ENCODE results near the gene C1QTNF9B. TPM values are rescaled to one million over a fixed set of nuclear protein-coding genes. Genes with fewer than 3 reads are reported as not detected.

The C1QTNF9B gene
- total RNA-seq, 1 donor from 2014 or later: not detected

GRCh38 chr13:23859455-23859854 lies 37.8 kb downstream of the C1QTNF9B start:
- DNase-seq (ENCODE audit: low spot score): no peak
- TF ChIP-seq, protein P1, sequence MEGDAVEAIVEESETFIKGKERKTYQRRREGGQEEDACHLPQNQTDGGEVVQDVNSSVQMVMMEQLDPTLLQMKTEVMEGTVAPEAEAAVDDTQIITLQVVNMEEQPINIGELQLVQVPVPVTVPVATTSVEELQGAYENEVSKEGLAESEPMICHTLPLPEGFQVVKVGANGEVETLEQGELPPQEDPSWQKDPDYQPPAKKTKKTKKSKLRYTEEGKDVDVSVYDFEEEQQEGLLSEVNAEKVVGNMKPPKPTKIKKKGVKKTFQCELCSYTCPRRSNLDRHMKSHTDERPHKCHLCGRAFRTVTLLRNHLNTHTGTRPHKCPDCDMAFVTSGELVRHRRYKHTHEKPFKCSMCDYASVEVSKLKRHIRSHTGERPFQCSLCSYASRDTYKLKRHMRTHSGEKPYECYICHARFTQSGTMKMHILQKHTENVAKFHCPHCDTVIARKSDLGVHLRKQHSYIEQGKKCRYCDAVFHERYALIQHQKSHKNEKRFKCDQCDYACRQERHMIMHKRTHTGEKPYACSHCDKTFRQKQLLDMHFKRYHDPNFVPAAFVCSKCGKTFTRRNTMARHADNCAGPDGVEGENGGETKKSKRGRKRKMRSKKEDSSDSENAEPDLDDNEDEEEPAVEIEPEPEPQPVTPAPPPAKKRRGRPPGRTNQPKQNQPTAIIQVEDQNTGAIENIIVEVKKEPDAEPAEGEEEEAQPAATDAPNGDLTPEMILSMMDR (IDR thresholded peaks at IDR 0.05; ENCODE audit: unreplicated experiment): no peak
- H3K9me3 Mint-ChIP-seq (ENCODE audit: unreplicated experiment): no peaks in the 10 kb centered on the region
- no peaks in the 10 kb centered on the region for H3K27me3 Mint-ChIP-seq (ENCODE audit: unreplicated experiment)
- no peak overlapping the region for H3K4me3 Mint-ChIP-seq (ENCODE audit: unreplicated experiment)
- peak overlapping the region; percentile 97 for H3K27ac Mint-ChIP-seq (ENCODE audit: unreplicated experiment)
- peaks cover 34% of the 10 kb centered on the region for H3K4me1 Mint-ChIP-seq (ENCODE audit: unreplicated experiment)
- no peaks in the 10 kb centered on the region for H3K36me3 Mint-ChIP-seq (ENCODE audit: low read depth, unreplicated experiment)

DNA sequence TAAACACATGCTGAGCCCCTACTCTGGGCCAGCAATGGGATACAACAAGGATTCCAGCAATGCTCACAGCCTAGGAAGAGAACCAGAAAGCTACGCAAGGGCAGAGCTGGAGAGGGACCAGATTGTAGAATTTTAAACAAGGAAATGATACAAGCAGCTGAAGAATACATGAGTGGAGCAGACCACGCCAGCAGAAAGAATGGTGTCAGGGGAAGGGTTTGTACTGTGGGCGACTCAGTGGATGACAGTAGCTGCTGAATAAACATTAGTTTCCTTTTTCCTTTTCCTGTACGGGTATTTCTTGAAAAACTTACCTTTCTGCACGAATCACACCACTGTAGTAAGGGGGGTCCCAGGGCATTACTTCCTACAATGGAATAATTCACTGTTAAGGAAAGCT lies 38.8 kb downstream of the C1QTNF9B start:
- Mint-ChIP-seq H3K27ac (ENCODE audit: unreplicated experiment) (peak overlapping the region; percentile 97), H3K9me3 (ENCODE audit: unreplicated experiment) (no peaks in the 10 kb centered on the region), H3K27me3 (ENCODE audit: unreplicated experiment) (no peaks in the 10 kb centered on the region), H3K4me1 (ENCODE audit: unreplicated experiment) (peaks cover 34% of the 10 kb centered on the region), H3K4me3 (ENCODE audit: unreplicated experiment) (no peak overlapping the region), H3K36me3 (ENCODE audit: low read depth, unreplicated experiment) (no peaks in the 10 kb centered on the region)
- peak; percentile 18 for DNase-seq (ENCODE audit: low spot score)
- TF ChIP-seq, protein P1 (IDR thresholded peaks at IDR 0.05; ENCODE audit: unreplicated experiment): no peak

DNA sequence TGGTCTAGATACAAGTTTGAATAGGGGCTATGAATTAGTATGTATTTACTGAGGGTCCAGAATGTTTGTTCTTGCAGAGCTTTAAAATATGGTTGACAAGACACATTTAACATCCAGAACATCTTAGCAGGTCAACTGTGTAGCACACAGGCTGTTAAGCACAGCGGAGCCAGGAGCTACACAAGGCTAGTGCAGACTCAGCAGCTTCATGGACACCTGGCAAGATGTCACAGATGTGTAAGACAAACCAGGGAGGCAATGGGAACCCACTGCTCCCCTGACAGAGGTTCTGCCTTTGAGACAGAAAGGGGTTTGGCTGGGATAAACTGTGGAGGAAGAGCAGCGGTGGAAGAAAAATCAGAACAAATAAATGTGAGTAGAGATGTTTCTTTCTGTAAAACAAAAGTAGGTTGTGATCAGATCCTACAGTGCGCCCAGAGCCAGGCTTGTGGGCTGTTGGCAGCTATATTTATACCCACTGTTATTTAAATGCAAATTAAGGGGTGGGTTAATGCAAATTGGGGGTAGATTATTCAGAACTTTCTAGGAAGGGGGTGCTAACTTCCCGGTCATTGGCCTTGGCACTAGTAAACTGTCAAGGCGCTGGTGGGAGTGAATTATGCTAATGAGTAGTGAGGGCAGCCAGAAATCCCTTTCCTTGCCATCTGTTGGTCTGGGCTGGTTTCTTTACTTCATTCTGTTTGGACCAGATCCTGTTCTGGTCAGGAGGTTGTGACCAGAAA lies 41.1 kb downstream of the C1QTNF9B start:
- H3K36me3 Mint-ChIP-seq (ENCODE audit: low read depth, unreplicated experiment): no peaks in the 10 kb centered on the region
- no peak for DNase-seq (ENCODE audit: low spot score)
- peaks cover 34% of the 10 kb centered on the region for H3K4me1 Mint-ChIP-seq (ENCODE audit: unreplicated experiment)
- TF ChIP-seq, protein P1 (IDR thresholded peaks at IDR 0.05; ENCODE audit: unreplicated experiment): no peak
- no peaks in the 10 kb centered on the region for H3K9me3 Mint-ChIP-seq (ENCODE audit: unreplicated experiment)
- H3K4me3 Mint-ChIP-seq (ENCODE audit: unreplicated experiment): no peak overlapping the region
- no peaks in the 10 kb centered on the region for H3K27me3 Mint-ChIP-seq (ENCODE audit: unreplicated experiment)
- H3K27ac Mint-ChIP-seq (ENCODE audit: unreplicated experiment): no peak overlapping the region

DNA sequence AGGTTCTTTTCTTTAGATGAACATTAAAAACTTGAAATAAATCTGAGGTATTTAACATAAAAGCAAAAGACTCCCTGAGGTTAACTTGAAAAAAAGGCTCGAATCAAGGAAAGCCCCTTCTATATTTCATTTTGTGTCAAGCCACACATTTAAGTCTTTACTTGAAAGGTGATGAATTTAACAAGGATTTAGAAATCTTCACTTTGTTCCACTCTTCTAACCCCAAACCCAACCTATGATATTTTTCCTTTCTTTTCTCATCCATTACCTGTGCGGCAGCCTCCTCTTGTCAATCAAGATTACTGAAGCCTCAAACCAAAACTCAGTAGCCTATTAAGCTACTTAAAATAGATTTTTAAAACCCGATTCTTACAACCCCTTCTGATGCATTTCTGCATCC lies 41.9 kb downstream of the C1QTNF9B start:
- Mint-ChIP-seq H3K27me3 (ENCODE audit: unreplicated experiment) (no peaks in the 10 kb centered on the region), H3K9me3 (ENCODE audit: unreplicated experiment) (no peaks in the 10 kb centered on the region), H3K27ac (ENCODE audit: unreplicated experiment) (no peak overlapping the region), H3K4me1 (ENCODE audit: unreplicated experiment) (peaks cover 30% of the 10 kb centered on the region), H3K4me3 (ENCODE audit: unreplicated experiment) (no peak overlapping the region), H3K36me3 (ENCODE audit: low read depth, unreplicated experiment) (no peaks in the 10 kb centered on the region)
- TF ChIP-seq, protein P1 (IDR thresholded peaks at IDR 0.05; ENCODE audit: unreplicated experiment): no peak
- no peak for DNase-seq (ENCODE audit: low spot score)

GRCh38 chr13:23852351-23852750 lies 45.0 kb downstream of the C1QTNF9B start:
- Mint-ChIP-seq H3K4me3 (ENCODE audit: unreplicated experiment) (no peak overlapping the region), H3K4me1 (ENCODE audit: unreplicated experiment) (peaks cover 20% of the 10 kb centered on the region), H3K27me3 (ENCODE audit: unreplicated experiment) (no peaks in the 10 kb centered on the region), H3K27ac (ENCODE audit: unreplicated experiment) (no peak overlapping the region), H3K36me3 (ENCODE audit: low read depth, unreplicated experiment) (no peaks in the 10 kb centered on the region), H3K9me3 (ENCODE audit: unreplicated experiment) (no peaks in the 10 kb centered on the region)
- DNase-seq (ENCODE audit: low spot score): no peak
- TF ChIP-seq, protein P1 (IDR thresholded peaks at IDR 0.05; ENCODE audit: unreplicated experiment): no peak

Measured in endothelial cell (in vitro differentiated cells).